Neural progenitor cell (in vitro differentiated cells): ENCODE measurements around the gene ANKRD13C. TPM values are rescaled to one million over a fixed set of nuclear protein-coding genes. Genes with fewer than 3 reads are reported as not detected.

ENCODE experiments used
- DNase-seq: peaks from one replicate; pipeline ENCODE4 v3.0.0-alpha.2; 2016; ENCODE audit warnings: low spot score
- H2AFZ ChIP-seq: fragments of 200-600 bp; sonication (generic); replicated peaks from 2 replicates; pipeline ENCODE4 v1.6.1; 2016; ENCODE audit warnings: antibody characterized with exemption
- H3F3A ChIP-seq: fragments of 200-600 bp; sonication (generic); 2 replicates; pipeline ENCODE4 v1.6.1; 2016; ENCODE audit warnings: antibody characterized with exemption, low read depth
- H3K27ac ChIP-seq: fragments of 200-600 bp; sonication (generic); 2 replicates; pipeline ENCODE4 v1.5.1; 2016; ENCODE audit warnings: mild to moderate bottlenecking
- H3K27me3 ChIP-seq: fragments of 200-600 bp; sonication (generic); 2 replicates; pipeline ENCODE4 v1.6.1; 2016; ENCODE audit warnings: mild to moderate bottlenecking, moderate library complexity
- H3K36me3 ChIP-seq: fragments of 200-600 bp; sonication (generic); 2 replicates; pipeline ENCODE4 v1.5.1; 2016
- H3K4me1 ChIP-seq: fragments of 200-600 bp; sonication (generic); 2 replicates; pipeline ENCODE4 v1.6.1; 2016; ENCODE audit warnings: mixed run types
- H3K4me2 ChIP-seq: fragments of 200-600 bp; sonication (generic); 2 replicates; pipeline ENCODE4 v1.6.1; 2016
- H3K4me3 ChIP-seq: fragments of 200-600 bp; sonication (generic); 2 replicates; pipeline ENCODE4 v1.5.1; 2016
- H3K79me2 ChIP-seq: fragments of 200-600 bp; sonication (generic); 2 replicates; pipeline ENCODE4 v1.6.1; 2016; ENCODE audit warnings: low read depth
- H3K9ac ChIP-seq: fragments of 200-600 bp; sonication (generic); 2 replicates; pipeline ENCODE4 v1.6.1; 2016
- H3K9me3 ChIP-seq: fragments of 200-600 bp; sonication (generic); 2 replicates; pipeline ENCODE4 v1.5.1; 2016; ENCODE audit warnings: low read depth
- H4K20me1 ChIP-seq: fragments of 200-600 bp; sonication (generic); 2 replicates; pipeline ENCODE4 v1.6.1; 2016; ENCODE audit warnings: low read depth
- H3K27ac Mint-ChIP-seq: 3 replicates; pipeline ENCODE4 v1.8.0; 2021; ENCODE audit warnings: mixed read lengths
- H3K27me3 Mint-ChIP-seq: 2 replicates; pipeline ENCODE4 v1.8.0; 2022; ENCODE audit warnings: low read depth, mild to moderate bottlenecking, inconsistent platforms, moderate library complexity, mixed read lengths; ENCODE audit not compliant: insufficient read depth
- H3K36me3 Mint-ChIP-seq: 3 replicates; pipeline ENCODE4 v1.8.0; 2021; ENCODE audit warnings: mixed read lengths
- H3K4me1 Mint-ChIP-seq: 3 replicates; pipeline ENCODE4 v1.8.0; 2021; ENCODE audit warnings: mixed read lengths
- H3K4me3 Mint-ChIP-seq: 3 replicates; pipeline ENCODE4 v1.8.0; 2021; ENCODE audit warnings: mild to moderate bottlenecking, moderate library complexity, mixed read lengths
- H3K9me3 Mint-ChIP-seq: 3 replicates; pipeline ENCODE4 v1.8.0; 2020; ENCODE audit warnings: mixed read lengths
- CTCF ChIP-seq: fragments of 200-600 bp; sonication (generic); IDR thresholded peaks from 2 replicates; pipeline ENCODE4 v1.5.1; 2017; ENCODE audit warnings: antibody characterized with exemption, mild to moderate bottlenecking
- EZH2 ChIP-seq: fragments of 200-600 bp; sonication (generic); IDR thresholded peaks from 2 replicates; pipeline ENCODE4 v1.6.1; 2017; ENCODE audit warnings: antibody characterized with exemption, mild to moderate bottlenecking, moderate library complexity
- EZH2phosphoT487 ChIP-seq: fragments of 200-600 bp; sonication (generic); IDR thresholded peaks from 2 replicates; pipeline ENCODE4 v1.6.1; 2017; ENCODE audit warnings: antibody characterized with exemption
- total RNA-seq: library from RNA; depleted of rRNA; stranded (reverse); fragments of >200 nt; gene quantifications from 2 replicates; pipeline ENCODE4 v1.2.3, GENCODE V29; 2015; ENCODE audit warnings: low replicate concordance

ANKRD13C gene
- total RNA-seq, 1 donor from 2014 or later = 45.7 TPM

GRCh38 chr1:70360321-70360720 lies 5.8 kb upstream of the ANKRD13C start:
- peak overlapping the region; percentile 85 for H3K27ac Mint-ChIP-seq

GRCh38 chr1:70358921-70359564 lies 4.5 kb upstream of the ANKRD13C start:
- H3K4me1 ChIP-seq = no peaks in the 10 kb centered on the region
- peaks cover 19% of the 10 kb centered on the region for H3F3A ChIP-seq
- H3K9ac ChIP-seq = no peak overlapping the region
- Mint-ChIP-seq H3K9me3 (no peaks in the 10 kb centered on the region), H3K36me3 (peaks cover 2% of the 10 kb centered on the region), H3K4me3 (no peak overlapping the region), H3K4me1 (peaks cover 34% of the 10 kb centered on the region), H3K27ac (no peak overlapping the region), H3K27me3 (peaks cover 6% of the 10 kb centered on the region)
- no peaks in the 10 kb centered on the region for H3K36me3 ChIP-seq
- no peak for DNase-seq
- no peak overlapping the region for H3K4me3 ChIP-seq
- no peaks in the 10 kb centered on the region for H3K9me3 ChIP-seq
- no peak overlapping the region for H3K4me2 ChIP-seq
- peaks cover 1% of the 10 kb centered on the region for H4K20me1 ChIP-seq
- H3K27me3 ChIP-seq = no peaks in the 10 kb centered on the region
- H2AFZ ChIP-seq = no peak overlapping the region
- TF ChIP-seq EZH2 (no peak), EZH2phosphoT487 (no peak), CTCF (no peak)
- H3K27ac ChIP-seq = no peak overlapping the region
- peaks cover 14% of the 10 kb centered on the region for H3K79me2 ChIP-seq

More at GRCh38 chr1:70360321-70360720, 5.8 kb upstream of the ANKRD13C start:
- no peak overlapping the region for H3K4me2 ChIP-seq
- DNase-seq = no peak
- H3F3A ChIP-seq = peaks cover 12% of the 10 kb centered on the region
- H3K79me2 ChIP-seq = peaks cover 4% of the 10 kb centered on the region
- no peaks in the 10 kb centered on the region for H3K27me3 ChIP-seq
- no peaks in the 10 kb centered on the region for H3K4me1 ChIP-seq
- Mint-ChIP-seq H3K4me1 (peaks cover 28% of the 10 kb centered on the region), H3K9me3 (no peaks in the 10 kb centered on the region), H3K36me3 (peaks cover 6% of the 10 kb centered on the region), H3K27me3 (no peaks in the 10 kb centered on the region), H3K4me3 (no peak overlapping the region)
- H3K4me3 ChIP-seq = no peak overlapping the region
- H2AFZ ChIP-seq = no peak overlapping the region
- no peak overlapping the region for H3K27ac ChIP-seq
- no peaks in the 10 kb centered on the region for H3K36me3 ChIP-seq
- no peaks in the 10 kb centered on the region for H4K20me1 ChIP-seq
- TF ChIP-seq EZH2phosphoT487 (no peak), EZH2 (no peak), CTCF (no peak)
- H3K9me3 ChIP-seq = no peaks in the 10 kb centered on the region
- no peak overlapping the region for H3K9ac ChIP-seq

- no peak for DNase-seq
- Mint-ChIP-seq H3K9me3 (no peaks in the 10 kb centered on the region), H3K27me3 (peaks cover 6% of the 10 kb centered on the region), H3K4me3 (peak overlapping the region; percentile 89), H3K27ac (peak overlapping the region; percentile 4), H3K4me1 (peaks cover 22% of the 10 kb centered on the region), H3K36me3 (peaks cover 3% of the 10 kb centered on the region)
- Histone ChIP-seq H3K9ac (no peak overlapping the region), H3K4me3 (no peak overlapping the region), H3F3A (peaks cover 23% of the 10 kb centered on the region), H3K27me3 (no peaks in the 10 kb centered on the region), H2AFZ (no peak overlapping the region), H3K4me1 (peaks cover 7% of the 10 kb centered on the region), H3K9me3 (no peaks in the 10 kb centered on the region), H3K79me2 (peaks cover 45% of the 10 kb centered on the region), H3K4me2 (peak overlapping the region; percentile 89), H3K36me3 (no peaks in the 10 kb centered on the region), H4K20me1 (peaks cover 32% of the 10 kb centered on the region), H3K27ac (no peak overlapping the region)
- no peak for TF ChIP-seq EZH2phosphoT487
- no peak for TF ChIP-seq CTCF
- no peak for TF ChIP-seq EZH2
Observed at GRCh38 chr1:70355920-70356319, 1.4 kb upstream of the ANKRD13C start.
